Heart right ventricle (tissue), 16 donors: ENCODE measurements around the gene PELI1. TPM values are rescaled to one million over a fixed set of nuclear protein-coding genes. Genes with fewer than 3 reads are reported as not detected.

Source experiments
- ATAC-seq, 8 donors: fragments of 200-7000 bp; cut with Tn5 transposase; one replicate each; pipeline ENCODE4 v1.9.1; 2020; ENCODE audit warnings: mild to moderate bottlenecking in 8 of 8, moderate library complexity in 8 of 8, moderate number of reproducible peaks in 1 of 8
- DNase-seq, 2 donors: peaks; one replicate each; pipeline ENCODE4 v3.0.0-alpha.2; 2020
- H3K27ac ChIP-seq, 10 donors: fragments of 200-600 bp; sonication (generic) in 2 of 10; one replicate each; pipeline versions ENCODE4 v1.5.0 to v1.8.0; 2020 to 2022; ENCODE audit warnings: mild to moderate bottlenecking in 3 of 10
- H3K27me3 ChIP-seq, 7 donors: fragments of 200-600 bp; one replicate each; pipeline ENCODE4 v1.8.0; 2021 to 2022; ENCODE audit warnings: mild to moderate bottlenecking in 2 of 7
- H3K36me3 ChIP-seq, 9 donors: fragments of 200-600 bp; sonication (generic) in 1 of 9; one replicate each; pipeline versions ENCODE4 v1.5.0 to v1.8.0; 2020 to 2022; ENCODE audit warnings: mild to moderate bottlenecking in 2 of 9
- H3K4me1 ChIP-seq, 9 donors: fragments of 200-600 bp; sonication (generic) in 1 of 9; one replicate each; pipeline versions ENCODE4 v1.5.0 to v1.8.0; 2020 to 2022; ENCODE audit warnings: mild to moderate bottlenecking in 4 of 9
- H3K4me3 ChIP-seq, 10 donors: fragments of 200-600 bp; sonication (generic) in 2 of 10; one replicate each; pipeline versions ENCODE4 v1.5.0 to v1.8.0; 2020 to 2022; ENCODE audit warnings: mild to moderate bottlenecking in 7 of 10, moderate library complexity in 2 of 10
- H3K9me3 ChIP-seq, 11 donors: fragments of 200-600 bp in 10 of 11; sonication (generic) in 2 of 11; one replicate each; pipeline versions ENCODE4 v1.5.0 to v1.8.0; 2013 to 2022; ENCODE audit warnings: mild to moderate bottlenecking in 2 of 11, control low read depth in 1 of 11, moderate library complexity in 1 of 11
- CTCF ChIP-seq, 9 donors: fragments of 200-600 bp; sonication (generic) in 2 of 9; IDR thresholded peaks; one replicate each; pipeline versions ENCODE4 v1.5.0 to v1.8.0; 2021 to 2022; ENCODE audit warnings: antibody characterized with exemption in 9 of 9, mild to moderate bottlenecking in 5 of 9, moderate library complexity in 1 of 9
- WGBS, 2 donors: extraction: QIAGEN DNeasy Blood & Tissue Kit; methylation state at CpG; one replicate each; pipeline ENCODE4 v1.1.7; 2013; ENCODE audit warnings: inconsistent platforms in 1 of 2; 5-methylcytosine and 5-hydroxymethylcytosine counted together
- intact Hi-C, 10 donors: fragments of 100-400 bp; cut with DNase I; formaldehyde crosslinking; loops; one replicate each; pipeline versions ENCODE4 v1.11.1 to v1.14.2; 2022
- polyA plus RNA-seq, 2 donors: library from polyadenylated mRNA; stranded (reverse); fragments of 200-250 nt; gene quantifications; one replicate each; pipeline ENCODE4 v1.2.3, GENCODE V29; 2013
- total RNA-seq, 10 donors: library from RNA; stranded (reverse); fragmentation: NEBNext Ultra II Directional in 3 of 10; extraction: Animal tissue kit (Norgen Biotek cat#: 25700) in 3 of 10; gene quantifications; one replicate each; pipeline versions ENCODE4 v1.2.1 to v1.2.4, GENCODE V29; 2021 to 2023
- donor health status: Arrhythmogenic right ventricular cardiomyopathy.
- donor health status: ischemic (EF 13 %, LVEDD 7.1; RV severe dilation, severe dysfunction).
- donor health status: healthy with polysubstance abuse.
- donor health status: DM: no; HTN: yes; CAD: no.
- donor health status: DM: no; HTN: no; CAD: no.
- donor health status: ischemic (EF 25% LVEDD 6.9; RV normal size, moderate dysfunction).
- donor health status: ischemic (EF 25% LVEDD 5.7; RV mildly dilated, moderate dysfunction).
- donor health status: healthy.
- donor health status: DM: yes; HTN: yes; CAD: no.
- donor health status: Ischemic cardiomyopathy.
- donor health status: ischemic (EF 35%, LVEDD 5.7; RV mildly dilated, moderate dysfunction).
- donor health status: nonischemic (EF 11% LVEDD 7.7; RV severe dilation, severe dysfunction).
- donor health status: DM: yes; HTN: yes; CAD: no.
- donor health status: PGD.
- donor health status: ischemic (EF 29% LVEDD 5.4; RV normal size, mild dysfunction).
- donor health status: nonischemic (EF 23%, LVEDD 6.1; RV moderate dilation, normal function).

PELI1 gene
- total and polyA plus RNA-seq, 12 donors: 6.0 to 15.6 (median 8.6) TPM

- H3K27ac ChIP-seq: no peak overlapping the region
- no peaks in the 10 kb centered on the region for H3K9me3 ChIP-seq
- H3K27me3 ChIP-seq: no peaks in the 10 kb centered on the region
- intact Hi-C loops: loop anchor here in 1 of 10 donors (10.0 kb wide), 1 partner anchor 46 kb away; no protein-coding TSS in a partner anchor
- ATAC-seq (no peak), DNase-seq (no peak)
- no peaks in the 10 kb centered on the region for H3K36me3 ChIP-seq
- 85 to 87% methylated on average over 2 of the region's 2 CpGs for WGBS, 2 donors
- no peak overlapping the region for H3K4me3 ChIP-seq
- peaks cover 0 to 85% (median 28%) of the 10 kb centered on the region in 9 donors for H3K4me1 ChIP-seq
- no peak for TF ChIP-seq CTCF (IDR thresholded peaks at IDR 0.05)
Observed at GRCh38 chr2:64130333-64130732, 13.9 kb downstream of the PELI1 start.

- H3K9me3 ChIP-seq: peaks cover 0 to 1% (median 0%) of the 10 kb centered on the region in 11 donors
- TF ChIP-seq CTCF (IDR thresholded peaks at IDR 0.05): no peak
- no peaks in the 10 kb centered on the region for H3K27me3 ChIP-seq
- no peak overlapping the region for H3K4me3 ChIP-seq
- ATAC-seq: no peak
- peaks cover 0 to 72% (median 15%) of the 10 kb centered on the region in 9 donors for H3K4me1 ChIP-seq
- no peak overlapping the region for H3K27ac ChIP-seq
- intact Hi-C loops: no loop called here
- H3K36me3 ChIP-seq: no peaks in the 10 kb centered on the region
- DNase-seq: no peak
Observed at GRCh38 chr2:64128943-64129391, 15.3 kb downstream of the PELI1 start.

GRCh38 chr2:64128406-64128805, 15.8 kb downstream of the PELI1 start:
- WGBS, 2 donors: 96 to 100% methylated on average over 1 of the region's 1 CpG
- peaks cover 0 to 5% (median 0%) of the 10 kb centered on the region in 11 donors for H3K9me3 ChIP-seq
- no peaks in the 10 kb centered on the region for H3K36me3 ChIP-seq
- H3K4me1 ChIP-seq: peaks cover 0 to 66% (median 11%) of the 10 kb centered on the region in 9 donors
- intact Hi-C loops: no loop called here
- no peak overlapping the region for H3K4me3 ChIP-seq
- TF ChIP-seq CTCF (IDR thresholded peaks at IDR 0.05): no peak
- no peak overlapping the region for H3K27ac ChIP-seq
- DNase-seq: no peak
- no peak for ATAC-seq
- no peaks in the 10 kb centered on the region for H3K27me3 ChIP-seq

- ATAC-seq (no peak), DNase-seq (no peak)
- H3K9me3 ChIP-seq: peaks cover 0 to 5% (median 0%) of the 10 kb centered on the region in 11 donors
- TF ChIP-seq CTCF (IDR thresholded peaks at IDR 0.05): no peak
- intact Hi-C loops: no loop called here
- H3K27ac ChIP-seq: no peak overlapping the region
- H3K4me3 ChIP-seq: no peak overlapping the region
- 97 to 99% methylated on average over 2 of the region's 2 CpGs for WGBS, 2 donors
- H3K27me3 ChIP-seq: no peaks in the 10 kb centered on the region
- peaks cover 0 to 63% (median 11%) of the 10 kb centered on the region in 9 donors for H3K4me1 ChIP-seq
- no peaks in the 10 kb centered on the region for H3K36me3 ChIP-seq
Observed at GRCh38 chr2:64127119-64127518, 17.1 kb downstream of the PELI1 start.
